T1000 (cell line): ENCODE results near the gene NDUFV1.
"Not testable (repeated sequence)": the region's sequence is repeated elsewhere in the genome, so short reads cannot be mapped to it uniquely, and the experiment has no call there.

ENCODE experiments used
- DNase-seq: peaks from one replicate; lab custom pipeline; 2025; ENCODE audit warnings: mixed read lengths; lab: John Stamatoyannopoulos, UW

NDUFV1 gene

GRCh38 chr11:67586568-67587250 is 20.0 kb upstream of the NDUFV1 start:
- no peak for DNase-seq

- DNase-seq, result no peak
These were observed 18.6 kb upstream of the NDUFV1 start for GRCh38 chr11:67588136-67588503.

GRCh38 chr11:67588899-67589415 is 17.8 kb upstream of the NDUFV1 start:
- DNase-seq, result not testable (repeated sequence)

GRCh38 chr11:67592880-67593564 is 13.7 kb upstream of the NDUFV1 start:
- DNase-seq, result no peak

- DNase-seq, result no peak
These were observed 13.2 kb upstream of the NDUFV1 start for GRCh38 chr11:67593565-67593905.

GRCh38 chr11:67594480-67594879 is 12.3 kb upstream of the NDUFV1 start:
- DNase-seq, result no peak

GRCh38 chr11:67596753-67597300 is 9.9 kb upstream of the NDUFV1 start:
- no peak for DNase-seq

- DNase-seq, result not testable (repeated sequence)
These were observed 9.3 kb upstream of the NDUFV1 start for GRCh38 chr11:67597458-67597857.

- not testable (repeated sequence) for DNase-seq
These were observed 8.8 kb upstream of the NDUFV1 start for GRCh38 chr11:67597963-67598362.

- DNase-seq, result no peak
These were observed 7.6 kb upstream of the NDUFV1 start for GRCh38 chr11:67599149-67599548.

GRCh38 chr11:67600324-67601029 is 6.3 kb upstream of the NDUFV1 start:
- no peak for DNase-seq

- no peak for DNase-seq
These were observed 5.6 kb upstream of the NDUFV1 start for GRCh38 chr11:67601098-67601497.

GRCh38 chr11:67604119-67604518 is 2.6 kb upstream of the NDUFV1 start:
- not testable (repeated sequence) for DNase-seq

- DNase-seq, result no peak
These were observed 1.9 kb upstream of the NDUFV1 start for GRCh38 chr11:67604815-67605214.

GRCh38 chr11:67605231-67606011 is 1.3 kb upstream of the NDUFV1 start:
- DNase-seq, result no peak

GRCh38 chr11:67606093-67606491 is 644 bp upstream of the NDUFV1 start:
- no peak for DNase-seq

GRCh38 chr11:67607507-67607906 is 771 bp downstream of the NDUFV1 start:
- DNase-seq, result no peak

GRCh38 chr11:67608486-67608885 is 1.8 kb downstream of the NDUFV1 start:
- no peak for DNase-seq

GRCh38 chr11:67609316-67609715 is 2.6 kb downstream of the NDUFV1 start:
- DNase-seq, result no peak

GRCh38 chr11:67610302-67610868 is 3.6 kb downstream of the NDUFV1 start:
- no peak for DNase-seq

GRCh38 chr11:67611165-67611564 is 4.4 kb downstream of the NDUFV1 start:
- DNase-seq, result no peak
